ENCODE results near the gene IZUMO3. TPM values are rescaled to one million over a fixed set of nuclear protein-coding genes. Genes with fewer than 3 reads are reported as not detected.

Gene IZUMO3
- total RNA-seq, 2 donors from 2014 or later: not detected

- no peaks in the 10 kb centered on the region for H3K27me3 Mint-ChIP-seq
- no peaks in the 10 kb centered on the region for H3K4me1 Mint-ChIP-seq
- H3K36me3 Mint-ChIP-seq (ENCODE audit: low read depth): no peaks in the 10 kb centered on the region
Observed at GRCh38 chr9:24509850-24510249, 35.8 kb downstream of the IZUMO3 start.

GRCh38 chr9:24504521-24504920 is 41.2 kb downstream of the IZUMO3 start:
- Mint-ChIP-seq H3K36me3 (ENCODE audit: low read depth) (no peaks in the 10 kb centered on the region), H3K4me3 (no peak overlapping the region), H3K4me1 (no peaks in the 10 kb centered on the region), H3K27me3 (no peaks in the 10 kb centered on the region), H3K27ac (no peak overlapping the region)
- DNase-seq (no peak), ATAC-seq (no peak)
- H3K9me3 ChIP-seq (ENCODE audit: control insufficient read depth, low read length, poor library complexity, severe bottlenecking): no peaks in the 10 kb centered on the region

More at GRCh38 chr9:24509850-24510249, 35.8 kb downstream of the IZUMO3 start:
- no peaks in the 10 kb centered on the region for H3K9me3 ChIP-seq (ENCODE audit: control insufficient read depth, low read length, poor library complexity, severe bottlenecking)
- DNase-seq (no peak), ATAC-seq (no peak)
- no peak overlapping the region for H3K27ac Mint-ChIP-seq
- no peak overlapping the region for H3K4me3 Mint-ChIP-seq

- Mint-ChIP-seq H3K36me3 (ENCODE audit: low read depth) (no peaks in the 10 kb centered on the region), H3K4me1 (no peaks in the 10 kb centered on the region), H3K27ac (no peak overlapping the region), H3K27me3 (no peaks in the 10 kb centered on the region), H3K4me3 (no peak overlapping the region)
- ATAC-seq (no peak), DNase-seq (no peak)
- no peaks in the 10 kb centered on the region for H3K9me3 ChIP-seq (ENCODE audit: control insufficient read depth, low read length, poor library complexity, severe bottlenecking)
Observed at GRCh38 chr9:24502206-24502937, 43.3 kb downstream of the IZUMO3 start.

GRCh38 chr9:24500761-24501160 is 44.9 kb downstream of the IZUMO3 start:
- Mint-ChIP-seq H3K27me3 (no peaks in the 10 kb centered on the region), H3K4me1 (no peaks in the 10 kb centered on the region), H3K4me3 (no peak overlapping the region), H3K27ac (no peak overlapping the region), H3K36me3 (ENCODE audit: low read depth) (no peaks in the 10 kb centered on the region)
- no peaks in the 10 kb centered on the region for H3K9me3 ChIP-seq (ENCODE audit: control insufficient read depth, low read length, poor library complexity, severe bottlenecking)
- DNase-seq: no peak
- ATAC-seq: no peak

- Mint-ChIP-seq H3K27ac (no peak overlapping the region), H3K36me3 (ENCODE audit: low read depth) (no peaks in the 10 kb centered on the region), H3K4me3 (no peak overlapping the region), H3K4me1 (no peaks in the 10 kb centered on the region), H3K27me3 (no peaks in the 10 kb centered on the region)
- DNase-seq (no peak), ATAC-seq (no peak)
- H3K9me3 ChIP-seq (ENCODE audit: control insufficient read depth, low read length, poor library complexity, severe bottlenecking): no peaks in the 10 kb centered on the region
Observed at GRCh38 chr9:24498632-24499031, 47.1 kb downstream of the IZUMO3 start.

- H3K36me3 Mint-ChIP-seq (ENCODE audit: low read depth): no peaks in the 10 kb centered on the region
- H3K9me3 ChIP-seq (ENCODE audit: control insufficient read depth, low read length, poor library complexity, severe bottlenecking): no peaks in the 10 kb centered on the region
- no peak for ATAC-seq
- no peak overlapping the region for H3K4me3 Mint-ChIP-seq
- no peaks in the 10 kb centered on the region for H3K27me3 Mint-ChIP-seq
- no peaks in the 10 kb centered on the region for H3K4me1 Mint-ChIP-seq
- DNase-seq: no peak
- no peak overlapping the region for H3K27ac Mint-ChIP-seq
Observed at GRCh38 chr9:24497671-24498070, 48.0 kb downstream of the IZUMO3 start.
